GM19395 (cell line): ENCODE results near the gene TTC38.

Source experiments
- ATAC-seq: cut with Tn5 transposase; IDR thresholded peaks from one replicate; pipeline ENCODE4 v1.9.1; 2021; ENCODE audit warnings: mild to moderate bottlenecking, moderate library complexity; ENCODE audit not compliant: unreplicated experiment

The TTC38 gene

GRCh38 chr22:46327691-46328465 lies 60.1 kb downstream of the TTC38 start:
- ATAC-seq, result no peak

DNA sequence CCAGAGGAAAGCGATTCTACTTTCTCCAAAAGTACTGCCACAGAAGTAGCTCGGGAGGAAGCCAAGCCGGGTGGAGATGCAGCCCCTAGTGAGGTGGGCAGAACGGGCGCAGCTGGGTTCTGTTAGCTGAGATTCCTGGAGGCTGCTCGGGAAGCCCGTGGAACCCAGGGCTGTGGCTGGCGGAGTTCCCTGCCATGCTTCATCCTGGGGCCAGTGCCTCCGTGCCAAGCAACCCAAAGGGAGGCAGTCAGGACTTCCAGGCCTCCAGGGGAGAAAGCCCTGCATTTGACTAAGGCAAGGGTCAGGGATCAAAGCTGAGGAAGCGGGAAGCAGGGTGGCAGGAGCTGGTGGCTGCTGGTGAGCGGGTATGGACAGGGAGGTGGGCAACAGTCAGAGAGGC lies 61.0 kb downstream of the TTC38 start:
- no peak for ATAC-seq

DNA sequence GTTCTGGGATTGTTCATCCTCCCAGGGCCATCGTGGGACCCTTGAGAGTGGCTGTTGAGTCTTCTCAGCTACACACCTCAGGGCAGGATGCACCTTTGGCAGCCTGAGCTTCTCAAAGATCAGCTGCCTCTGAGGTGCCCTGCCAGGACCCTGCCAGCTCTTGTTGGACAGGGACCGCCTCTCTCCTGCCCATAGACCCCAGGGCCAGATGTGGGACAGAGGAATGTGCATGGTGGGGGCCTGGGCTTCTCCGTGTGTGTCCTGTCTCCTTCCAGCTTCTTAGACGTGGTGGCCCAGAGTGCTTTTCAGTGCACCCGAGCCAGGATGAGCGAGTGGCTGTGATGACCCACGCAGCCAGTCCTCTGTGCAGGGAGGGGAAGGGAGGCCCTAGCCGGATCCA lies 61.8 kb downstream of the TTC38 start:
- ATAC-seq, result no peak

GRCh38 chr22:46330426-46330825 lies 62.6 kb downstream of the TTC38 start:
- no peak for ATAC-seq

DNA sequence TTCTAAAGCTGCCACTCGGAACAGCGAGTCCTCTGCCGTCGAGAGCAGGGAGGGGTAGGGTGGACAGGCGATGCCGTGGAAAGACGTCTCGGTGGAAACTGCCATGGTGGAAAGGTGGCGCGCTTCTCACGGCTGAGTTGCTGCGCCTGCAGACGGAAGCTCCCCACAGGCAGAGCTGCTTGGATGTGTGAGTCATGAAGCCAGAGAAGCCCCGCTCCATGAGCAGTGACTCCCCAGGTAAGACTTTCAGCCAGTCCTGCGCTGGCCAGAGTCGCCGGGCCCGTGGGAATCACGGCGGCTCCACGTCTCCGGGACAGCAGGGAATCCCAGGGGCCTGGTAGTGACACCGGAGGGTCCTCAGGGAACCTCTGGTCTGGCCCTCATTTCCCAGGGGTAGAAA lies 63.7 kb downstream of the TTC38 start:
- no peak for ATAC-seq

- peak; percentile 84 for ATAC-seq
Measured at GRCh38 chr22:46335201-46336118, 67.7 kb downstream of the TTC38 start, which contains the start of gene TRMU. Gene TRMU, plus strand, starts transcription at chr22:46335714. Its CDS starts 51 bp downstream, at chr22:46335765.

GRCh38 chr22:46336119-46337078 lies 68.6 kb downstream of the TTC38 start:
- no peak for ATAC-seq

GRCh38 chr22:46337870-46338269 lies 70.1 kb downstream of the TTC38 start:
- no peak for ATAC-seq

- no peak for ATAC-seq
Measured at GRCh38 chr22:46338636-46339035, 70.8 kb downstream of the TTC38 start.

DNA sequence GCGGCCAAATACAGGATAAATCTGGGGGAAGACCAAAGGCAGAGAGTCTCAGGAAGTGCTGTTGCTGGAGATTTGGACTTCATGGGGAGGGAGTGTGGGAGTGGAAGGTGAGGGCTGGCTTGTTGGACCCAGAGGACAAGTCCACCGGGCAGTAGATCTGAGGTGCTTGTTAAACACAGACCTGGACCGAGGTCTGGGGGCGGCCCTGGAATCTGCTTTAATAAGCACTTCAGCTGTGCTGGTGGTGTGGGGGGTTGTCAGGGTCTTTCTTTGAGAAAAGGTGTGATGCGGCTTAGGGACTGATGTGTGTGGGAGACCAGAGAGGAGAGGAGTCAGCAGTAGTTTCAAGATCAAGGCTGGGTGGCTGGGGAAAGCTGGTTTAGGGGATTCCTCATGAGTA lies 72.1 kb downstream of the TTC38 start:
- no peak for ATAC-seq

- no peak for ATAC-seq
Measured at GRCh38 chr22:46340676-46341075, 72.9 kb downstream of the TTC38 start.
